CD4-positive, alpha-beta T cell treated with Interferon gamma for 1 hour (primary cell): Measurements from ENCODE around the gene ELN.
"Not testable (repeated sequence)": the region's sequence is repeated elsewhere in the genome, so short reads cannot be mapped to it uniquely, and the experiment has no call there.

ENCODE experiments used
- DNase-seq: peaks from one replicate; pipeline ENCODE4 v3.0.0-alpha.2; 2020

ELN gene

DNA sequence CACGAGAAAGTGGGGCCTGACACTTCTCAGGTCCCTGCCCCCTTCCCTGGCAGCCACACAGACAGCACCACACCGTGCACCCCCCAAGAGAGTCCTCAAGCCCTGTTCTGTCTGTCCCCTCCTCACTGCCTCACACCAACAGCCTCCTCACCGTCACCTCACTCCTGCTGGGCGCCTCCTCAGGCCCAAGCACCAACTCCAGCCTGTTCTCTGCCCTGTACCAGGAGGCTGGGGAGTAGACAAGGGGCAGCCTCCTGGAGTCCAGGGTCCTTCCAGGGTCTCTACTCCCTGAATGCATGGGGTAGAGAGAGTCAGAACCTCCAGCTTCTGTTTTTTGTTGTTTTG is 26.9 kb upstream of the ELN start:
- DNase-seq: no peak

GRCh38 chr7:74002474-74003017 is 25.4 kb upstream of the ELN start:
- DNase-seq: peak; percentile 65

- DNase-seq: no peak
These were observed 24.4 kb upstream of the ELN start for GRCh38 chr7:74003621-74004020.

DNA sequence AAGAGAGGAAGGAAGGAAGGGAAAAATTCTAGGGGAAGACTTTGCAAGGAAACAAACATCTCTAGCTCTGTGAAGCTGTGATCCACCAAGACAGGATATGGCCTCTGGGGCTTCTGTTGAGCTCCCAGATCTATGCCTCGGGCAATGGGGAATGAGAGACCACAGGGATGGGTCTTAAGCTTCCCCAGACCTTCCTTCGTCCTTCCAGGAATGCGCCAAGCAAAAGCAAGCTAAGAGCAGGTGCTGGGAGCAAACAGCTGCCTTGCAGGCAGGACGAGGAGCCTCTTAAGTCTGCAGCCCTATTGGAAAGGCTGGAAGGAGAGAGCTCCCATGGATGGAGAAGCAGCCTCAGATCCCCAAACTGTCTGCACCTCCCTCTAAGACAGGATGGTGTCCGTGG is 21.9 kb upstream of the ELN start:
- DNase-seq: no peak

GRCh38 chr7:74006451-74007241 is 21.3 kb upstream of the ELN start:
- DNase-seq: no peak

- no peak for DNase-seq
These were observed 20.8 kb upstream of the ELN start for GRCh38 chr7:74007242-74007567.

DNA sequence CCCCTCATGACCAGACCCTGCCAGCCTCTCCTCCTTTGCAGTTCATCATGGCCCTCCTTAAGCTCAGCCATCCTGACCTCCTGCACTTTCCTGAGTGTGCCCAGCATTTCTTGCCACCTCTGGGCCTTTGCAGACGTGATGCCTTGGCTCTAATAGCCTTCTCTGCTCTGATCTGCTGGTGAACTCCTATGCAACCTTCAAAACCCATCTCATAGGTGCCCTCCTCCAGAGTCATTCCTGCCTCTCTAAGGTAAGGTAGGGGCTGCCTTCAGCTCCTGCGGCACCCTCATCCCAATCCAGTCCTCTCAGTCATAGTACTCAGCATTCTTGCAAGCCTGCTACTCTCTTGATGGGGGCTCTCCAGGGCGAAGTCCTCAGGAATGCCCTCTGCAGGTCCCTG is 19.3 kb upstream of the ELN start:
- no peak for DNase-seq

DNA sequence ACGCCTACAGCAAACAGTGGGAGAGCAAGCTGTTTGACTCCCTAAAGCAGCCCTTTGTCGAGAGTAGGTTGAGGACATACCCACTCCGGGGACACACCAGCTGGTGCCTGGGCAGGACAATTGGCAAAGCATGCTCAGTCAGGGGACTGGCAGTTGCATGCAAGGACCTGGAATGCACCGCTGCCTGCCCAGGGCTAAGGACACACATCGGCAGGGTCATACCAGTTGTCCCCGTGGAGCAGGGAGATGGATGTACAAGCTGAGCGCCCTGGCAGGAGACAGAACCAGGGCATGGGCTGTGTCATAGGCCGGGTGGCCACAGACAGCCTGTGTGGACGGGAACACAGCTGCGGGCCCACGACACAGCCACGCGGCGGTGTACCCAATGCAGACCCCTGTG is 18.3 kb upstream of the ELN start:
- no peak for DNase-seq

DNA sequence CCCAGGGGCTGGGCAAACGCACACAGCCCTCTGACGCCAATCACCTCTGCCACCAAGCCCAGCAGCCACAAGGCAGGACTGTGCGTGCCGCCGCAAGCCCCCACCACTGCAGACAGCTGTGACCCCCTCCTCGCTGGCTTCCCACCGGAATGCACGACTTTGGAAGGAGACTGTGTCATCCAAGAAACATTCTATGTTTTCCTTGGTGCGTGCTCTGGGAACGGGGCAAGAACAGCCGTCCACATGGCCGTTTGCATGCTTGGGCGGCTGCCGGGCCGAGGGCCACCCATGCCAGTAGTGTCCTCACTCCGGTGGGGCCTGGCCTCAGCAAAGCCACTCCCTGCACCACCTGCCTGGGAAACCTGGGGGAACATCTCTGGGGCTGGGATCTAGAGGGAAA is 17.6 kb upstream of the ELN start:
- no peak for DNase-seq

GRCh38 chr7:74011421-74011820 is 16.6 kb upstream of the ELN start:
- DNase-seq: not testable (repeated sequence)

- DNase-seq: no peak
These were observed 15.1 kb upstream of the ELN start for GRCh38 chr7:74012842-74013249.

- DNase-seq: no peak
These were observed 14.3 kb upstream of the ELN start for GRCh38 chr7:74013539-74014272.

GRCh38 chr7:74014931-74015330 is 13.0 kb upstream of the ELN start:
- no peak for DNase-seq

- DNase-seq: no peak
These were observed 12.3 kb upstream of the ELN start for GRCh38 chr7:74015670-74016069.

GRCh38 chr7:74017125-74017524 is 10.8 kb upstream of the ELN start:
- DNase-seq: no peak

DNA sequence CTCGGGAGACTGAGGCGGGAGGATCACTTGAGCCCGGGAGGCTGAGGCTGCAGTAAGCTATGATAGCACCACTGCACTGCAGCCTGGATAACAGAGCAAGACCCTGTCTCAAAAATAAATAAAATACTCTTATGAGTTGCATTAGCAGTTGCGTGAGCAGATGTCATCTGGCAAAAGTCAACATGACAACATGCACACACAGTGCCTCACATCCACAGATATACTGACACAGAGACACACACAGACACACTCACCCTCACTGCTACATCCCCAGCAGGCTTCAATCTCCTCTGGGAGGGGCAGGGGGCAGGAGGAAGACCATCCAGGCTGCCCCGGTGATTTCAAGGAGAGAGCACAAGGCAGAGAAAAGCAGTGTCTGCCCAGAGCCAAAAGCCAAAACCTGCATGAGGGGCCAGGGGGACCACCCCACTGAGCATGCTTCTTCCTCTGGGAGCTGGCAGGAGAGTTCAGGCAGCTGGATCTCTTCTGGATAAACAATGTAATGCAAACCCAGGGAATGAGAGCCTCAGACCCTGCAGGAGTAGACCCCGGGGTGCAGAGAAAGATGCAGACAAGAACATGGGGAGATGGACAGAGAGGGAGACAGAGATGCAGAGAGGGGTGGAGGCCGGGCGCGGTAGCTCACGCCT is 9.6 kb upstream of the ELN start:
- no peak for DNase-seq

GRCh38 chr7:74019149-74019548 is 8.8 kb upstream of the ELN start:
- no peak for DNase-seq

DNA sequence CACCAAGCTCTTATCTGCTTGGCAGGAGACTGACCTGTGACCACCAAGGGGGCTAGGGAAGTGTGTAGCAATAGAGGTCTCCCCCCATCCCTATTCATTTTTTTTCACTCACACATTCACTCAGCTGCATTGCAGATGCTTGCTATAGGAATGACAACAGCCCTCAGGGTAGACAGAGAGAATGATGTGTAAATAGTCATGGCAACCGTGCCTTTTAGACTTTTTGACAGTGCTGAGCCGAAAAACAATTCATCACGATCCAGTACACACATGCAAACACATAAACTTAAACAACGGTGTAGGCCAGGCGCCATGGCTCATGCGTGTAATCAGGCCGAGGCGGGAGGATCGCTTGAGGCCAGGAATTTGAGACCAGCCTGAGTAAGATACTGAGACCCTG is 7.6 kb upstream of the ELN start:
- DNase-seq: no peak

- no peak for DNase-seq
These were observed 6.2 kb upstream of the ELN start for GRCh38 chr7:74021546-74022320.

DNA sequence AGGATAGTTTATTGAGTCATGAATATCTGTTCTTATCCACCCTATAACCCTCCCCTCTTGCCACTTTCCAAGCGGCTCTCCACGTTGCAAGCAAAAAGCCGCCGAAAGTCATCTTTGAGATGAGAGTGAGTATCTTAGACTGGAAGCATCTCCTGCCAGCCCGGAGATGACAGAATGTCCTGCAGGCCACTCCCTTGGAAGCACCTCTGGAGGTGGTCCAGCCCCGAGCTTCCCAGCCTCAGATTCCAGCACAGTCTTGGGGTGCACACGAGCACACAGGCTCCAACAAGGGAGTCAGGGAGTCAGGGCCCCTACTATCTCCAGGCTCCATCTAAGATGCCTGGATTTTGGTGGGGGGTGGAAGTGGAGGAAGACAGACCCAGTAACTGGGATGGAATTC is 5.5 kb upstream of the ELN start:
- no peak for DNase-seq

DNA sequence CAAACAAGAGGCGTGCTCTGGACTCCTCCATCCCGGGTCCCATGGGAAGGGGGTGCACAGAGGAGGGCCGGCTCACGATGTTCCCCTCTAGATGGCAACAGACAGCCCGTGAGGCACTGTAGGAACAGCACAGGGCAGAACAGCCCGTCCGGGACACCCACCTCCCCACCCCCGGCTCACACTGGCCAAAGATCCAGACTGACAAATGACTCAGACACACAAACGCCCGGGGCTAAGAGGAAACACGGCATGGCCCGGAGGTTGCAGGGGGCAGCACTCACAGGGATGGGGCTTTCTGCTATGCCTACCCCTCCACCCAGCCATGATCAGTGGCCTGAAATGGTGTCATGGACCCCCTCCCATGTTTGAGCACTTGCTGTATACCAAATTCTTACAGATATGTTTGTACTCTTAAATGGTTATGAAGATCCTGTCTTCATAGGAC is 4.9 kb upstream of the ELN start:
- no peak for DNase-seq

DNA sequence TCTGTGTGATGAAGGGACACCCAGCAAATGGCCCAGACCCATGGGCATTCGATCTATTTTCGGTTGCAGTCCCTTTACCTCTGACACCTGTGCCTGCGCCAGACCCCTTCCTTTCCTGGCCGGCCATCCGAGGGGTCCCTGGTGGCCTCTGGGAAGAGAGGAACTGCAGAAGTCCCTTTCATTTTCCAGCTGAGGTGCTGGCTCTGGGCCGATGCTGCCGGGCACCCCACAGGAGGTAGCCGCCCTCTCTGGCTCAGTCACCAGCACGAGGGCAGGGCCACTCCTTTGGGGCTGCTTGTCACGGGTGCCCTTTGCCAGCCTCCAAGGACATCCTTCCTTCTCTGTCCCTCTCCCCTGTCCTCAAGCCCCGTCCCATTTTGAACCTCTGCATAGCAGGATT is 4.2 kb upstream of the ELN start:
- no peak for DNase-seq

DNA sequence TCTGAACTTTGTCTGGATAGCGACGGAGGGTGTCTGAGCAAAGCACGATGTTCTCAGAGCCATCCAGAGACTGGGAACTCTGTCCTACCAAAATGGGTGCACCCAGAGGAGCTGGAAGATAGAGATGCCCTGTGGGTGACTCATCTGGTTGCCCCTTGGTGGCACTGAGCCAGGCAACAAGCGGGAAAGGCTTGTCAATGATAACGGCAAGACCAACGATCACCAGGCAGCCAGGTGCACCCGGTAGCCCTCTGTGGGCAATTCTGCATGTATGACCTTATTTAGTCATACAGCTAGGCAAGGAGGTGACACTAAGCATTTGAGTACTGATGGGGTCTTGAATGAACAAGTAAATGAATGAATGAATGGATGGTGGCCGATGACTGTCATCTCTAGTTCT is 2.8 kb upstream of the ELN start:
- no peak for DNase-seq
